GM19099 (cell line): ENCODE measurements around the gene FGFR4.

Experiments
- POLR2A ChIP-seq: IDR thresholded peaks from 3 replicates; pipeline ENCODE4 v1.6.1; 2011; ENCODE audit warnings: low read depth; ENCODE audit not compliant: insufficient read length; ENCODE audit errors: extremely low read depth

FGFR4 gene

GRCh38 chr5:177094224-177095087 is 7.7 kb downstream of the FGFR4 start:
- no peak for TF ChIP-seq POLR2A

GRCh38 chr5:177095088-177095669 is 8.5 kb downstream of the FGFR4 start:
- no peak for TF ChIP-seq POLR2A

DNA sequence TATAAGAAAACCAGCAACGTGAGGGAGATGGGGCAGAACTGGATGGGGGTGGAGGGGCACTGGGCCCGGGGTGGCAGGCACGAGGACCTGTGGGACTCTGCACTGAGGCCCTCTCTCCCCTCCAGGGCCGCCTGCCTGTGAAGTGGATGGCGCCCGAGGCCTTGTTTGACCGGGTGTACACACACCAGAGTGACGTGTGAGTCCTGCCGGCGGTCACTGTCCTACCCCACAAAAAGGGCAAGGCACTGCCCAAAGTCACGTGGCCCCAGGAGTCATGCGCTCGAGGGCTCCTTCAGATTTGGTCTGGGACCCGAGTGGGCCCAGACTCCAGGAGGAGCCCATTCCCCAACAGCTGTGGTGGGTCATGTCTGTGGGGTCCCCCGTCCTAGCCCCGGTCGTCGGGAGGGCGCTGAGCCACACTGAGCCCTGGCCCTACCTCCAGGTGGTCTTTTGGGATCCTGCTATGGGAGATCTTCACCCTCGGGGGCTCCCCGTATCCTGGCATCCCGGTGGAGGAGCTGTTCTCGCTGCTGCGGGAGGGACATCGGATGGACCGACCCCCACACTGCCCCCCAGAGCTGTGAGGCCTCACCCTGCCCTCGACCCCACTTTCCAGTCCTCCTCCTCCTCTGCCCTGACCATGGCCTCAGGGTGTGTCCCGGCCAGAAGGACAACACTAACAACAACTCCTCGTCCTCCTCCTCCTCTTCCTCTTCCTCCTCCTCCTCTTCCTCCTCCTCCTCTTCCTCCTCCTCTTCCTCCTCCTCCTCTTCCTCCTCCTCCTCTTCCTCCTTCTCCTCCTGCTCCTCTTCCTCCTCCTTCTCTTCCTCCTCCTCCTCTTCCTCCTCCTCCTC is 9.7 kb downstream of the FGFR4 start:
- TF ChIP-seq POLR2A: no peak

- no peak for TF ChIP-seq POLR2A
Measured at GRCh38 chr5:177097016-177097985, 10.6 kb downstream of the FGFR4 start.

- TF ChIP-seq POLR2A: no peak
Measured at GRCh38 chr5:177098120-177098469, 11.4 kb downstream of the FGFR4 start.

DNA sequence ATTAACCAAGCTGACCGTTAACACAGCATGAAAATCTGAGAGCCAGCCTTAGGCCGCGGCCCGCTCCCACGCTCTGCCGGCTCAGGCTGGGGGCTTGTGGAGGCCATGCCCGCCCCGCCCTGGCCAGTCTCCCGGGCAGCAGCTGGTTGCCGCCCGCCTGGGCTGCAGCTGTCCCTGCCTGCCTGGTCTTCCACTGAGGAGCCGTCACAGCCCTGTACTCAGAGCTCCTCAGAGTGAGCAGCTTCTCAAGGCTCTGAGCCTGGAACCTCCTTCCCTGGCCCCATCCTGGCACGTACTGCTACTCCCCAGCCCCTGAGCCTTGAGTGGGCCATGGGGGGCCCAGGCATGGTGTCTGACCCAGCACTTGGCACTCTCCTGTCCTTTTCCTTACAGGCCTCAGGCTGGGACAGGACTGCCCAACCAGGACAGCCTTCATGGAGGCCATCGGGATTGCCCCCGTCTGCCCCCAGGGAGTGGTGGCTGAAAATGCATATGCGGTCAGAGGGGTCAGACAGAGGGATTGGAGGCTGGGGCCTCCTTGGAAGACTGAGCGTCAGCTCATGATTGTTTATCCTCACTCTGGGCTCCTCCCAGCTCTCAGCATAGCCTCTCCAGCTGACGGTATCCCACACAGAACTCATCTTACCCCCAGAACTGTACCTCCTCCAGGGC is 11.9 kb downstream of the FGFR4 start:
- TF ChIP-seq POLR2A: no peak

DNA sequence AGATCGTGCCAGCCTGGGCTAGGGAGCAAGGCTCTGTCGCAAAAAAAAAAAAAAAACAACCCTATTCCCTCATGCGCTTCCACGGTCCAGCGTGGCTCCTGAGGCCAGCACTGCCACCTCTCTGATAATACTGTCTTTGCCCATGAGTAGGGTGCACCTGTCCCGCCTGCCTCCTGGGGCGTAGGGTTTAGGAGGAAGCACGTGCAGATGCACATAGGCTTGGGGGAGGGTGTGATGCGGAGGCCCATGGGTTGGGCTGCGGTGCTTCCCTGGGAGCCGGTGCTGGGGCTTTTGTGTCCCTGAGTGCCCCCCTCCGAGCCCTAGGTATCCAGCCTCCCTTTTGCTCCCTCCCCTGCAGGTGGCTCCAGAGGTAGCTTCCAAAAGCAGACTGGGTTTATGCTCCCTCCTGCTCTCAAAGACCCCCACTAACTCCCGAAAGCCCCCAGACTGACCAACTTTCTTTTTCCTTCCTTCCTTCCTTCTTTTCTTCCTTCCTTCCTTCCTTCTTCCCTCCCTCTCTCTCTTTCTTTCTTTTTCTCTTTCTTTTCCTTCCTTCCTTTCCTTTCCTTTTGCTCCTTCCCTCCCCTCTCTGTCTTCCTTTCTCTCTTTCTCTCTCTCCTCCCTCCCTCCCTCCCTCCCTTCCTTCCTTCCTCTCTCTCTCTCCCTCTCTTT is 12.8 kb downstream of the FGFR4 start:
- no peak for TF ChIP-seq POLR2A

DNA sequence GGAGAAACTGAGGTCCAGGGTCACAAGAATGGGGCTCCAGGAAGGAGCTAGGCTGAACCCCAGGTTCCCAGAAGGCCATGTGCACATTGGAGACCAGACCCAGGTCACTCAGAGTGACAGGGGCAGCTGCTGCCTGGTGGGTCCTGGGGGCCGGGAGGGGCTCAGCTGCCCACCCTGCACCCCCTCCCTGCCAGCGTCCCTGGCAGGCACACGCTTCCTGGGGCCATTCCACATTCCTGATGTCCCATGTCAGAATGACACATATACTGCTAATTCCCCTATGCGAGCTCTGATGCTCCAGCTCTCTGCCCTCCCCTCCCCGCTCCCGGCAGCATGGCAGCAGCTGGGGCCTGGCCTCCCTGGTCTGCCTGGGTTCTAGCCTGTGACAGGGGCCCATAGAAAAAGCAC is 14.0 kb downstream of the FGFR4 start:
- TF ChIP-seq POLR2A: no peak

DNA sequence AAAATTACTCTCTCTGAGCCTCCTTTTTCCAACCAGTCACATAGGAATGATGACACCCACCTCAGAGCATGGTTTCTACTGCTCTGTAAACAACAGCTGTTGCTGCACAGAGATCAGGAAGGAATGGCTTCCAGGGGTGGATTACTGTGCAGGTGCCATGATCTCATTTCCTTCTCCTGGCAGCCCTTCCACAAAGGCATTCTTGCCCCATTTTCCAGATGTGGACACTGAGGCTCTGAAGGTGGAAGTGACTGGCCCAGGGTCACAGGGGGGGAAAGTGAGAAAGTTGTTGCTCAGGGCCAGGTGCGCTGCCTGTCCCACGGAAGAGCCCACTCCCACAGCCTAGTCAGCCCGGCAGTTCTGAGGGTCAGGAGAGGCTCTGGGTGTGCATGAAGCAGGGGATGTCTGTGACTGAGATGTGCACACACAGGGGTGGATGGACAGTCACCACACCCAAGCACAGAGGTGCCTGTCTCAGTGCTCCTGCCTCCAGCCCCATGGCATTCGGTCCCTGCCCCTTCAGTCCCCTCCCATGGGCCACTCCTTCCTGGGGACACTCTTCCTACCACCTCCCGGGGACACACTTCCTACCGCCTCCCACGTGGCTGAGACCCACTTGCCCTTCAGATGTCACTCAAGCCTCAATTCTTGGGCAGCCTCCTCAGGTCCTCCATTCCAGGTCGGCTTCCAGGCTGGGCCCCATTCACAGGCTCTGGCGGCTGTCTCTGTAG is 17.0 kb downstream of the FGFR4 start:
- no peak for TF ChIP-seq POLR2A

GRCh38 chr5:177105691-177106476 is 19.2 kb downstream of the FGFR4 start:
- TF ChIP-seq POLR2A: no peak

- no peak for TF ChIP-seq POLR2A
Measured at GRCh38 chr5:177107159-177107558, 20.4 kb downstream of the FGFR4 start.

DNA sequence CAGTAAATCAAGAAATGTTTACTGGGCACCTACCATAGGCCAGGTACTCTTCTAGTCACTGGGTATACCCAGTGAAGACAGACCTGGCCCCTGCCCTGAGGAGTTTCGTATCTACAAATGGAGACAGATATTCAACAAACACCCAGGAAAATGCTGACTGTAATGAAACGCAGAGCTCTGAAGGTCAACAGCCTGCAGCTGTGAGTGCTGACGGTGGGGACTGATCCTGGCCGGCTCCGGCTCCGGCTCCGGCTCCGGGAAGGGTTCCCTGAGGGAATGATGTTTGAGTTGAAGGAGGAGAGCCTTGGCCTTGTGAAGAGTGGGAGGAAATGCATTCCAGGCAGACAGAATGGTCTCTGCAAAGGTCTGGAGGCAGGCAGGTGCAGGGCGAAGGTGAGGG is 23.1 kb downstream of the FGFR4 start:
- TF ChIP-seq POLR2A: no peak

DNA sequence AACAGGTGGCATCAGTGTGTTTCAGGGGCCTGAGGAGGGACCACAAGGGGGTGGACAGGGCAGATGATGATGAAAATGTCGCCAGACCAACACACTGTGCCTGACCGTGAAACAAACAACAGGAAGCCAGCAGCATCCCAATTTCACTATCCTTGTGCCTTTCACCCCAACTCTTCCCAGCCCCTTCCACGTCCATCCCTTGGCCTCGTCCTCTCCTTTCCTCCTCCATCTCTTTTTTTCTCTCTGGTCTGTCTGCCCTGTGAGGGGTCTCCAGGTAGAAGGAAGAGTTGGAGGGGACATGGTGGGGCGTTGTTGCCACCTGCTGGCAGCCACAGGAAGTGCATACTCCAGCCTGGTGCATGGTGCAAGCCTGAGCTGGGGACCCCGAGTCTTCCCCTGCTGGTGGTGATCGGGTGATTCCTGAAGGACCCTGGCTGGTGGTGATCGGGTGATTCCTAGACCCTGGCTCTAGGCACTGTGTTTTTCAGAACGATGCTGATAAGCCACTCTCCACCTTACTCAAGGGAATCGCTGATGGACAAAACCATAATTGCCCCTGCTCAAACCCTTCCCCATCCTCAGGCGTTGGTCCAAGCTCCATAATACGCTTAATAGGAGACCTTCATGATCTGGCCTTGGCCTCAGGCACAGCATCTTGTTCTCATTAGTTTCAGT is 25.1 kb downstream of the FGFR4 start:
- no peak for TF ChIP-seq POLR2A
